ENCODE results near the gene PHYKPL.

The PHYKPL gene

GRCh38 chr5:178218237-178218776, 14.3 kb downstream of the PHYKPL start:
- DNase-seq (ENCODE audit: low read depth in 2 of 2): no peak
- TF ChIP-seq, protein P1, sequence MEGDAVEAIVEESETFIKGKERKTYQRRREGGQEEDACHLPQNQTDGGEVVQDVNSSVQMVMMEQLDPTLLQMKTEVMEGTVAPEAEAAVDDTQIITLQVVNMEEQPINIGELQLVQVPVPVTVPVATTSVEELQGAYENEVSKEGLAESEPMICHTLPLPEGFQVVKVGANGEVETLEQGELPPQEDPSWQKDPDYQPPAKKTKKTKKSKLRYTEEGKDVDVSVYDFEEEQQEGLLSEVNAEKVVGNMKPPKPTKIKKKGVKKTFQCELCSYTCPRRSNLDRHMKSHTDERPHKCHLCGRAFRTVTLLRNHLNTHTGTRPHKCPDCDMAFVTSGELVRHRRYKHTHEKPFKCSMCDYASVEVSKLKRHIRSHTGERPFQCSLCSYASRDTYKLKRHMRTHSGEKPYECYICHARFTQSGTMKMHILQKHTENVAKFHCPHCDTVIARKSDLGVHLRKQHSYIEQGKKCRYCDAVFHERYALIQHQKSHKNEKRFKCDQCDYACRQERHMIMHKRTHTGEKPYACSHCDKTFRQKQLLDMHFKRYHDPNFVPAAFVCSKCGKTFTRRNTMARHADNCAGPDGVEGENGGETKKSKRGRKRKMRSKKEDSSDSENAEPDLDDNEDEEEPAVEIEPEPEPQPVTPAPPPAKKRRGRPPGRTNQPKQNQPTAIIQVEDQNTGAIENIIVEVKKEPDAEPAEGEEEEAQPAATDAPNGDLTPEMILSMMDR (IDR thresholded peaks at IDR 0.05; ENCODE audit: low read depth, low read length): no peak
- no peak overlapping the region for H3K4me3 ChIP-seq (replicated peaks in 1 of 2; ENCODE audit: low read depth in 2 of 2, low read length in 2 of 2)

DNA sequence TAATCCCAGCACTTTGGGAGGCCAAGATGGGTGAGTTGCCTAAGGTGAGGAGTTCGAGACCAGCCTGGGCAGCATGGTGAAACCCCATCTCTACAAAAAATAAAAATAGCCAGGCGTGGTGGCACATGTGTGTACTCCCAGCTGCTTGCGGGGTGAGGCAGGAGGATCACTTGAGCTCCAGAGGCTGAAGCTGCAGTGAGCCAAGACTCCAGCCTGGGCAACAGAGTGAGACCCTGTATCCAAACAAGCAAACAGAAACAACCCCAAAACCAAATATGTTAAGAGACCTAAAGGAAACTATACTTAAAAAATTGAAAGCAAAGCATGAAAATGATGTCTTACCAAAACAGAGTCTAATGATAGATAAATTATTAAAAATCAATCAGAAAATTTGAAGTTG, 15.8 kb downstream of the PHYKPL start:
- TF ChIP-seq, protein P1 (IDR thresholded peaks at IDR 0.05; ENCODE audit: low read depth, low read length): no peak
- H3K4me3 ChIP-seq (replicated peaks in 1 of 2; ENCODE audit: low read depth in 2 of 2, low read length in 2 of 2): no peak overlapping the region
- no peak for DNase-seq (ENCODE audit: low read depth in 2 of 2)

GRCh38 chr5:178216088-178216534, 16.5 kb downstream of the PHYKPL start:
- H3K4me3 ChIP-seq (replicated peaks in 1 of 2; ENCODE audit: low read depth in 2 of 2, low read length in 2 of 2): no peak overlapping the region
- TF ChIP-seq, protein P1 (IDR thresholded peaks at IDR 0.05; ENCODE audit: low read depth, low read length): no peak
- DNase-seq (ENCODE audit: low read depth in 2 of 2): no peak

GRCh38 chr5:178215280-178216002, 17.2 kb downstream of the PHYKPL start:
- no peak for DNase-seq (ENCODE audit: low read depth in 2 of 2)
- no peak overlapping the region for H3K4me3 ChIP-seq (replicated peaks in 1 of 2; ENCODE audit: low read depth in 2 of 2, low read length in 2 of 2)
- TF ChIP-seq, protein P1 (IDR thresholded peaks at IDR 0.05; ENCODE audit: low read depth, low read length): no peak

- no peak for DNase-seq (ENCODE audit: low read depth in 2 of 2)
- TF ChIP-seq, protein P1 (IDR thresholded peaks at IDR 0.05; ENCODE audit: low read depth, low read length): no peak
- H3K4me3 ChIP-seq (replicated peaks in 1 of 2; ENCODE audit: low read depth in 2 of 2, low read length in 2 of 2): no peak overlapping the region
Measured at GRCh38 chr5:178214160-178214803, 18.3 kb downstream of the PHYKPL start.

GRCh38 chr5:178213748-178214151, 18.9 kb downstream of the PHYKPL start:
- TF ChIP-seq, protein P1 (IDR thresholded peaks at IDR 0.05; ENCODE audit: low read depth, low read length): no peak
- no peak overlapping the region for H3K4me3 ChIP-seq (replicated peaks in 1 of 2; ENCODE audit: low read depth in 2 of 2, low read length in 2 of 2)
- DNase-seq (ENCODE audit: low read depth in 2 of 2): no peak
